ENCODE results near the gene HAPSTR1.

DNA sequence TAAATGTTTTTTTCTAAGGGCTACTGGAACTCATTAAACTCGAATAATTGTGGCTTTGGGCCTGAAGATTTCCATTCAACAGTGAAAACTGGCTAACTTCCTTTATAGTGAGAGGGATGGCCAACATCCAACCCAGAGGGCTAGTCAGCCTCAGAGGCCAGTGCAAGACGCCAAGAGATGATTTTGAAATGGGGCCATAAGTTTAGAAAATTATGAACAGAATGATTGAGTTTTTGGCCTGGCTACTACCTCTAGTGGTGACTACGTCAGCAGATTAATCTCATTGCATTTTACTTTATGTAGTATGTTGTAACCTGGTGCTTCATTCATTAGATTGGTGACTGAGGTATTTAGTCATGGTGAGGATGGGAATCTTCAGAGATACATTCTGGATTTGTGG is 28.4 kb downstream of the HAPSTR1 start:
- TF ChIP-seq, protein P1, sequence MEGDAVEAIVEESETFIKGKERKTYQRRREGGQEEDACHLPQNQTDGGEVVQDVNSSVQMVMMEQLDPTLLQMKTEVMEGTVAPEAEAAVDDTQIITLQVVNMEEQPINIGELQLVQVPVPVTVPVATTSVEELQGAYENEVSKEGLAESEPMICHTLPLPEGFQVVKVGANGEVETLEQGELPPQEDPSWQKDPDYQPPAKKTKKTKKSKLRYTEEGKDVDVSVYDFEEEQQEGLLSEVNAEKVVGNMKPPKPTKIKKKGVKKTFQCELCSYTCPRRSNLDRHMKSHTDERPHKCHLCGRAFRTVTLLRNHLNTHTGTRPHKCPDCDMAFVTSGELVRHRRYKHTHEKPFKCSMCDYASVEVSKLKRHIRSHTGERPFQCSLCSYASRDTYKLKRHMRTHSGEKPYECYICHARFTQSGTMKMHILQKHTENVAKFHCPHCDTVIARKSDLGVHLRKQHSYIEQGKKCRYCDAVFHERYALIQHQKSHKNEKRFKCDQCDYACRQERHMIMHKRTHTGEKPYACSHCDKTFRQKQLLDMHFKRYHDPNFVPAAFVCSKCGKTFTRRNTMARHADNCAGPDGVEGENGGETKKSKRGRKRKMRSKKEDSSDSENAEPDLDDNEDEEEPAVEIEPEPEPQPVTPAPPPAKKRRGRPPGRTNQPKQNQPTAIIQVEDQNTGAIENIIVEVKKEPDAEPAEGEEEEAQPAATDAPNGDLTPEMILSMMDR (conservative IDR thresholded peaks at IDR 0.05) = no peak
- no peak for TF ChIP-seq ZFX (IDR thresholded peaks at IDR 0.05)

Data from C4-2B (cell line).